ACHN (cell line): ENCODE measurements around the gene DCAF7.

Experiments
- DNase-seq: peaks from one replicate; pipeline ENCODE4 v3.0.0-alpha.2; 2015
- in situ Hi-C: cut with HindIII; loops from 2 replicates; pipeline ENCODE4 v1.10.0; 2017; ENCODE audit warnings: low sequenced_read_pairs, low pct_ligation_motif_present, low pct_unique_long_range_greater_than_20kb

Gene DCAF7

DNA sequence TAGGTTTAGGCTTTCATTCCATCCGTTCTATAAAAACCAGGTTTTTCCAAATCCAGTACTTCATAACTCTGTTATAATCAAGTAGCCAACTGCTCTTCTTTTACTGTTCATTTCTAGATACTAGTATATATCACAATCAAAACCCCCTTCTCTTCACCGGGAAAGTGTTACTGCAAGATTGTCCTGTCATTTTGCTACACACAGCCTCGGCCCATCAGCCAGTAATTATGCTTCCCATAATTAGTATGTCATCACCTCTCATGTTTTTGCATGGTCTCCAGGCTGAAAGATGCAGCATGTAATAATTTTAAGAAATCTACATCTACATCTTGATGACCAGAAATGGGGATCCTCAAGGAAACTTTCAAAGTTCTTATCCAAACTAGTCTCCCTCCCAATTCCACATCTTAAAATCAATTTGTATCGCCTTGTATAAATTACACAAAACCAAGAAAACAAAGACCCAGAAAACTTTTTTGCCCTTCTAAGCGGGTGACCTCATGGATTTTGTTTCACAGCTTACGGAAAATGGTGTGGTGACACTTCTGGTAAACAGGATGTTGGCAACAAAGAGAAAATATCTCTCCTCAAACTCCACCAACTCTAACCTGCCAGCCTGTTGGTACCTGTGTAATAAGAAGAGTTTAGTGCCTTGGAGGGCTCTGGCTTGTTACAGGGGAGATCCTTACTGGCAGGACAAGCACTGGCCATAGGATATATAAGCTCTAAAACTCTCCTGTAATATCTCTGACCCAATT is 59.7 kb downstream of the DCAF7 start:
- in situ Hi-C loops: no loop called here
- DNase-seq: no peak

- in situ Hi-C loops: no loop called here
- no peak for DNase-seq
Measured at GRCh38 chr17:63610854-63611253, 60.6 kb downstream of the DCAF7 start.

- in situ Hi-C loops: no loop called here
Measured at GRCh38 chr17:63611354-63611753, 61.1 kb downstream of the DCAF7 start.

DNA sequence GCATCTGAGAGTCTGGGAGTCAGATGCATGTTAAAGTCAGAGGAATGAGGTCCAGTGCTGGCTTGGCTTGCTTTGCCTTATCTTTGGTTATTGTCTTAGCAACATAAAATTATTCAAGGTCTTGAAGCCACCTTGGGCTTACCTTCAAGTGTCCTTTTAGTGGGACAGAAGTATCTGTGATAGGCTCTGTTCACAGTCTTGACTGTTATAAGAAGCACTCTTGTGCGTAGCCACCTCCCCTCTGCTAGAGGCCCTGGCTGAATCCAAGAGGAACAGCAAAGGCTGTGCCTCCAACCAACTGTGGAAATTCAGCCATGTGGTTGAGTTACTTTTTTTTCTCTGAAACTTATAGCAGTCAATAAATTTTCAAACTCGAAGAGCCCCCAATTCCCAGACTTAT is 63.4 kb downstream of the DCAF7 start:
- no peak for DNase-seq
- in situ Hi-C loops: no loop called here

More at GRCh38 chr17:63611354-63611753, 61.1 kb downstream of the DCAF7 start:
- no peak for DNase-seq

- DNase-seq: no peak
- in situ Hi-C loops: no loop called here
Measured at GRCh38 chr17:63621229-63621683, 71.0 kb downstream of the DCAF7 start.

DNA sequence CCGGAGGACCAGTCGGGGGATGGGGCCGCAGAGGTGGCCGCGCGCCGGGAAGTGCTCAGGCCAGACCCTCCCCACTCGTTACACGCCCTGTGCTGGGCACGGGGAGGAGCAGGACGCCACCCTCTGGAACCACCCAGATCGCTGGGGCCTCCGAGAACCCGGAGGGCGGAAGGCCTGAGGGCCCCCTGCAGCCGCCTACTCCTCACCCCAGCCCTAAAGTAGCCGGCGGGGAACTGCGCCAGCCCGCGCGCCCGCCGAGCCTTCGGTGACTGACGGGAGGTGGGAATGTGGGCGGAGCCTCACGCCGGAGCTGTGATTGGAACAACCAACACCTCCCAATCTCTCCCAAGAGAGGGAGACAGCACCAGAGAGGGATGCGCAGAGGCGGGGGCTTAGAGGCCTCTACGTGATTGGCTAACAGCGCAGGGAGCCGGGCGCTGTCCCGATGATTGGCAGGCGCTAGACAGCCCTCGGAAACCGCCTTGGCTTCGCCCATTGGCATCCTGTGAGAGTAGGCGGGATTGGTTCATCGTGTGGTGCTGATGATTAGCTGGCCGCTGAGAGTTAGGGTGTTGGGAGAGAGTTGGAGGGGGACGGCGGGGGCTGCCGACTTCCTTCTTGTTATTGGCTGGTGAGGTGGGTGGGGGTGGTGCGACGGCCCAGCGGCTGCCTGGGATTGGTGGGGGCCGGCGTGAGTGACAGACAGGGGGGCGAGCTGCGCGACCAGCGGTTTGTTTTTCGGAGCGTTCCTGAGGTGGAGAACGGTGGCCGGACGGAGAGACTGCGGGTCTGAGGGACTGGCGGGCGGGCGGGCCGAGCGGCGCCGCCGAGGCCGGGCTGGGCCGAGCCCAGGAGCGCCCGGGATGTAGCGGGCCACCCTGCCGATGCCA is 71.7 kb downstream of the DCAF7 start, which contains the start of gene MAP3K3:
Gene MAP3K3, plus strand, starts transcription at position 734 of the 890 bp plus-strand sequence. CDS start 343 bp downstream, outside the sequence.
- in situ Hi-C loops: no loop called here
- DNase-seq: peak; percentile 100

GRCh38 chr17:63622574-63623390 is 72.5 kb downstream of the DCAF7 start:
- in situ Hi-C loops: no loop called here
- DNase-seq: peak; percentile 74

DNA sequence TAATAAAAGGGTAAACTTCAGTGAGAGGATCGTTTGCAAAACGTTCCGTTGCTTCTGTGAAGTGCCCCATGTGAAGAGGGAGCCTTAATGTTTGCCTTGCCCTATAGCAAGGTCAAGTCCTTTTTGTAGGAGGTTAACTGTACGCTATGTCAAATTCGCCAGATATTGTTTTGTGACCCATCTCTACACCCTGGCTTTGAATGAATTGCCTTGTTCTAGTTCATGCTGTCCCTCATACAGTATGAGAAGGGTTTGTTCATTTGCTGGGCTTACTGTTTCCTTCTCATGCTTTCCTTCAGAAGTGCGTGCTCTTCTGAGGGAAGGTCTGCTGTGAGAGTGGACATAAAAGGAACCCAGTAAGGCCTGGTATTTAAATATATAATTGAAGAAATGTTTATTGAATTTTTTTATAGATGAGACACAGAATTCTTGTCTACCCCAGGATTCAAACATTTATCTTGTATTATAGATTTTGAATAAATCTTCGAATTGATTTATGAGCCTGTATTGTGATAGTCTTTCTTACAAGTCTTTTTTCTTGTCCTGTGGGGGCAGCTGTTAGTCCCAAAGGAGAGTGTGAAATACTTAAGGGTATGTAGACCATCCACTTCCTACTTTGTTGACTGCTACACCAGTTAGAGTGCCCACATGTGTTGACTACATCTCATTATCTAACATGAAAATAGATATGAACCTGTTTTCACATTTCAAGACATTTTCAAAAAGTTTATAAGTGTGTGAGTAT is 73.7 kb downstream of the DCAF7 start:
- in situ Hi-C loops: no loop called here
- DNase-seq: no peak

GRCh38 chr17:63624531-63624880 is 74.2 kb downstream of the DCAF7 start:
- in situ Hi-C loops: no loop called here
- DNase-seq: no peak

DNA sequence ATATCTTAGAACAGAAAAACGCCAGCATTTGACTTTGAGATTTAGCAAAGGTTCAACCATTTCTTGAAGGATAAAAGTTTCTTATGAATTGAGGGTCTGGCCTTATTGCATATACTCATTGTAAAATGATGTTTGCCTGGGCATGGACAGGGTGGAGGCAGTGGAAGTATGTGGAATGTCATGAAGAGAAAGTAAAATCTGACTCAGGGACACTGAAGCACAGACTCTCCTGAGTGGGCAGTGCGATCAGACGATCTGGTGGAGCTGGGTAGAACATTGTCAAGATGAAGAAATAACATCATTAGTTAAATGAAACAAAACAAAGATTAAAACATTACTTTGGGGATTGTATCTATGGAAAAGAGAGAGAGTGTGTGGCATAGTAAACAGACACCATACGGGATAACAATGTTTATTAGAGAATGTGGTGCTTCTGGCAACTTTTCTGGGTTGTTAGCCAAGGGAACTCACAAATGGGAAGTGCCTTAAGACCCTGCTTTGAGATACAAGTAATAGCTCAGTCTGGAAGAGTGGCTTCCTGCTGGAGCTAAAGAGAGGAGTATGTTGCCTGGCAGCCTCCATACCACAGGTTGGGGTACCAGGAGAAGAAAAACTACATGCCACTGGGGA is 76.4 kb downstream of the DCAF7 start:
- no peak for DNase-seq
- in situ Hi-C loops: no loop called here

DNA sequence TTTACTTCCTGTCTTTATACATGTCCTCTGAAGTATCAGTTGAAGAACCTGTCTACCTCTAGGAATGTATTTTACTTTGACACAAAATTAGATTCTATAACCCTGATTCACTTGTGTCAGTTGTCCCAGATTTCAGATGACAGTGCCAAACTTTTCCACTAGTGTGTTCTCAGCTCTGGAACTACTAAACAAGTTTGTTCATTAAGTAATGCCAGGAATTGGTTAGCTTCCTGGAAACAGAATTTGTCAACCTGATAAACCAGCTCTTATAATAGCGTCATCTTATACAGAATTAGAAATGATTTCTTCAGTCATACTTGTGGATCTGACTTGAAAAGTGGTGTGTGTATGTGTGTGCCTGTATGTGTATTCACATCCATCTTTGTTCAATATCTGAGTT is 79.3 kb downstream of the DCAF7 start:
- no peak for DNase-seq
- in situ Hi-C loops: no loop called here

DNA sequence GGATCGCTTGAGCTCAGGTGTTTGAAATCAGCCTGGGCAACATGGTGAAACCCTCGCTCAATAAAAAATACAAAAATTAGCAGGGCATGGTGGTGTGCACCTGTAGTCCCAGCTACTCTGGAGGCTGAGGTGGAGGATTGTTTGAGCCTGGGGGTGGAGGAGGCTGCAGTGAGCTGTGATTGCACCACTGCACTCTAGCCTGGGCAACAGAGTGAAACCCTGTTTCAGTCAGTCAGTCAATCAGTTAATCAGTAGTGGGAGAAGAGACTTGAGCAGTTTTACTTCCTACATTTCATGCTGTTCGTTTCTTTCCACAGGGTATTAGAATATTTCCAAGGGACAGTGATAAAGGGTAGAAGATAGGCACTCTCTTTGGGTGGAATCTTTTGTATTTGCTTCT is 80.8 kb downstream of the DCAF7 start:
- in situ Hi-C loops: no loop called here
- DNase-seq: no peak

- DNase-seq: no peak
- in situ Hi-C loops: no loop called here
Measured at GRCh38 chr17:63631626-63632025, 81.3 kb downstream of the DCAF7 start.

DNA sequence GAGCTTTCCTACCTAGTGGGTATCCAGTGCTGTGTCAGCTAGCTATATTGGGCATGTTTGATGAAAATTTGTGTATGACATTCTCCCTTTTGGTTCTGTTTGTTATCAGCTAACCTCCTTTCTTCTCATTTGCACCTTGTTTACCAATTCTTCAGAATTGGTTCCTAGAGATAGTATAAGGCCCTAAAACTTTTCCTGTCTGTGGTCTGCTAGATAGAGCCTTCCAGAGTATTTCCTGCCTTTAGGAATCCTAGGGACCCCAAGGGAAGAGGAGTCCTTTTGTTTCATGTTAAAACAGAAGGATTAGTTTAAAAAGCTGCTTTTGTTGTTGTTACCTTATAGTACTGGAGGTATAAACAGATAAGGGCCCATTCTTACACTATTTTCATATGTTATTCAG is 83.5 kb downstream of the DCAF7 start:
- in situ Hi-C loops: no loop called here

GRCh38 chr17:63634163-63634562 is 83.9 kb downstream of the DCAF7 start:
- no peak for DNase-seq
- in situ Hi-C loops: no loop called here

More for the DNA sequence above, 83.5 kb downstream of the DCAF7 start:
- DNase-seq: no peak

GRCh38 chr17:63634816-63635215 is 84.5 kb downstream of the DCAF7 start:
- no peak for DNase-seq
- in situ Hi-C loops: no loop called here

GRCh38 chr17:63635290-63635689 is 85.0 kb downstream of the DCAF7 start:
- no peak for DNase-seq
- in situ Hi-C loops: no loop called here

DNA sequence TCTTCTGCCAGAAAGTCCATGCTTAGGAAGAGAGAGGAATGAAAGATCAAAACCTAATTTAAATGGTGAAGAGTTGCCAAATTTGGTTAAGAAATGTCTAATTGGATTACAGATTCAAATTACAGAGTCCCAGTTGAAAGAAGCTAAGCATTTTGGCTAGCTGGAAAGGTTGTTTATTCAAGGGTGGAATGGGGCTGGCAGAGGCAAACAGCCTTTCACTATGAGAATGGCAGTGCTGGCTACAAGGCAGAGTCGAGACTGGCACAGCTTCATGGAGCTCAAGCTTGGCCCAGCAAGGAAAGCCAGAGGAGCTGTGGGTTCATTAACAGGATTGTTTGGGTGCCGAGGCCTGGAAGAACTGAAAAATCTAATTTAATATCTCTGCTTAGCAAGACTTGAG is 85.5 kb downstream of the DCAF7 start:
- in situ Hi-C loops: no loop called here
- DNase-seq: no peak
